ENCODE results near the gene HOXA4.

DNA sequence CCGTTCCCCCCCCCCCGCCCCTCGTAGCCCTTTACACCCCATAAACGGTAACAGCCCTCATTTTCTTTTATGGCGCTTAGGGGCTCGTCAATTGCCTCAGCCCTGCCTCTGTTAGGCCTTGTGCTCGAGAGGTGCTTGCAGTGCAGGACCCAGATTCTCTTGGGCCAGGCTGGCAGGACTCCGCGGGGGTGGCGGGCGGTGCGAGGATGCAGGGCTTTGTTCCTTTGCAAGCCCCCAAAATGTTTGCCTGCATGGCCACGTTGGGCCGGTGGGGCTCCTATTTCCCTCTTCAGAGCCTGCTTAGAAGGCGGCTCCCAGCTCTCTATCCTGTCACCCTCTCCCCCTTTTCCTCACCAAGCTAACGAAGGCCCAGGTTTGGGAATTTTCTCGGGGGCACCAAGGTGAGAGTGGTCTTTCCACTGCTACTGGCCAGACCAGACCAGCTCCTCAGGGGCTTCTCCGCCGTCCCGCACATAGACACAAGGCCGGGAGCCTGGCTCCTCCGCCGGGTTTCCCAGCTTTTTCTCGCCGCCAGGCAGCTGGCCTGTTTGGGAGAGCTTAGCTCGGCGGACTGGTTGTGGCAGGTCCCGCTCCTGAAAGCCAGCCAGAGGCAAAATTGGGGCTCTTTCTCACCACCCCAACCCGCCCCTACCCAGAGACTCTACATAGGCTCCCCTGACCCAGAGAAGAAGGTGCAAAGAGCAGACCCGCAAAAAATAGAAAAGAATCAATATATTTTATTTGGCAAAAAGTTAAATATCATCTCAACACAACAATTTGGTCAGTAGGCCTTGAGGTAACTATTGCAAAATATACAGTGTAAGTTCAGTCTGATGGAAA is 31.4 kb upstream of the HOXA4 start:
- no peak for TF ChIP-seq POLR2A (IDR thresholded peaks at IDR 0.05)
- TF ChIP-seq, protein P1, sequence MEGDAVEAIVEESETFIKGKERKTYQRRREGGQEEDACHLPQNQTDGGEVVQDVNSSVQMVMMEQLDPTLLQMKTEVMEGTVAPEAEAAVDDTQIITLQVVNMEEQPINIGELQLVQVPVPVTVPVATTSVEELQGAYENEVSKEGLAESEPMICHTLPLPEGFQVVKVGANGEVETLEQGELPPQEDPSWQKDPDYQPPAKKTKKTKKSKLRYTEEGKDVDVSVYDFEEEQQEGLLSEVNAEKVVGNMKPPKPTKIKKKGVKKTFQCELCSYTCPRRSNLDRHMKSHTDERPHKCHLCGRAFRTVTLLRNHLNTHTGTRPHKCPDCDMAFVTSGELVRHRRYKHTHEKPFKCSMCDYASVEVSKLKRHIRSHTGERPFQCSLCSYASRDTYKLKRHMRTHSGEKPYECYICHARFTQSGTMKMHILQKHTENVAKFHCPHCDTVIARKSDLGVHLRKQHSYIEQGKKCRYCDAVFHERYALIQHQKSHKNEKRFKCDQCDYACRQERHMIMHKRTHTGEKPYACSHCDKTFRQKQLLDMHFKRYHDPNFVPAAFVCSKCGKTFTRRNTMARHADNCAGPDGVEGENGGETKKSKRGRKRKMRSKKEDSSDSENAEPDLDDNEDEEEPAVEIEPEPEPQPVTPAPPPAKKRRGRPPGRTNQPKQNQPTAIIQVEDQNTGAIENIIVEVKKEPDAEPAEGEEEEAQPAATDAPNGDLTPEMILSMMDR (IDR thresholded peaks at IDR 0.05) = no peak
